IMR-90 (cell line): ENCODE data around the gene CD276. TPM values are rescaled to one million over a fixed set of nuclear protein-coding genes. Genes with fewer than 3 reads are reported as not detected.

Experiments
- ATAC-seq: fragments of 200-7000 bp; cut with Tn5 transposase; 2 replicates; pipeline ENCODE4 v1.9.1; 2020; ENCODE audit warnings: low read depth, mild to moderate bottlenecking, moderate library complexity
- BruUV-seq: library from RNA; stranded (reverse); fragments of 400-500 nt; replicated peaks from 2 replicates; lab custom pipeline; 2021; lab: Mats Ljungman, UMichigan
- CTCF ChIA-PET: fragments of 300-600 bp; formaldehyde crosslinking; extraction: SDS; loops from one replicate; lab custom pipeline; 2021; ENCODE audit warnings: antibody characterized with exemption; lab: Yijun Ruan, JAX
- POLR2A ChIA-PET: fragments of 300-600 bp; sonication (Branson Sonifier 250); formaldehyde crosslinking; loops from one replicate; lab custom pipeline; 2022; ENCODE audit warnings: antibody characterized with exemption; ENCODE audit not compliant: unreplicated experiment; lab: Charles Lee
- DNase-seq: peaks from one replicate; pipeline ENCODE4 v3.0.0; 2013
- H2AFZ ChIP-seq: replicated peaks from 2 replicates; pipeline ENCODE3; 2013; ENCODE audit warnings: low read length, mild to moderate bottlenecking; ENCODE audit not compliant: poor library complexity
- H2AK5ac ChIP-seq: 2 replicates; pipeline ENCODE4 v1.6.1; 2013; ENCODE audit warnings: low read depth, low read length, inconsistent platforms
- H2AK9ac ChIP-seq: replicated peaks from 2 replicates; pipeline ENCODE3; 2013; ENCODE audit warnings: mild to moderate bottlenecking, low read depth, low read length, moderate library complexity; ENCODE audit not compliant: poor library complexity
- H2BK120ac ChIP-seq: 2 replicates; pipeline ENCODE4 v1.6.1; 2013; ENCODE audit warnings: low read depth, low read length, inconsistent platforms
- H2BK15ac ChIP-seq: 3 replicates; pipeline ENCODE4 v1.6.1; 2013; ENCODE audit warnings: low read depth, low read length, inconsistent platforms
- H2BK20ac ChIP-seq: 2 replicates; pipeline ENCODE4 v1.6.1; 2013; ENCODE audit warnings: low read depth, mild to moderate bottlenecking, inconsistent platforms, low read length, moderate library complexity
- H2BK5ac ChIP-seq: 2 replicates; pipeline ENCODE4 v1.6.1; 2013; ENCODE audit warnings: mild to moderate bottlenecking, low read depth, low read length, inconsistent platforms; ENCODE audit not compliant: poor library complexity, severe bottlenecking
- H3K14ac ChIP-seq: replicated peaks from 2 replicates; pipeline ENCODE4 v1.6.1; 2013; ENCODE audit warnings: low read depth, low read length, inconsistent platforms
- H3K18ac ChIP-seq: 2 replicates; pipeline ENCODE4 v1.6.1; 2013; ENCODE audit warnings: low read depth, low read length, control low read depth
- H3K23ac ChIP-seq: 2 replicates; pipeline ENCODE4 v1.6.1; 2013; ENCODE audit warnings: low read depth, low read length, inconsistent platforms
- H3K27ac ChIP-seq: 2 replicates; pipeline ENCODE4 v1.5.1; 2013; ENCODE audit warnings: mild to moderate bottlenecking, control low read depth, low read length; ENCODE audit not compliant: insufficient read depth
- H3K27me3 ChIP-seq: 2 replicates; pipeline ENCODE4 v1.6.1; 2013; ENCODE audit warnings: low read length; ENCODE audit not compliant: control insufficient read depth, insufficient read depth
- H3K36me3 ChIP-seq: 2 replicates; pipeline ENCODE4 v1.6.1; 2013; ENCODE audit warnings: low read length, mixed read lengths; ENCODE audit not compliant: control insufficient read depth, insufficient read depth
- H3K4ac ChIP-seq: 2 replicates; pipeline ENCODE4 v1.6.1; 2013; ENCODE audit warnings: low read depth, low read length, inconsistent platforms
- H3K4me1 ChIP-seq: 2 replicates; pipeline ENCODE4 v1.6.1; 2013; ENCODE audit warnings: low read length, mixed read lengths; ENCODE audit not compliant: control insufficient read depth, insufficient read depth
- H3K4me2 ChIP-seq: 2 replicates; pipeline ENCODE4 v1.6.1; 2013; ENCODE audit warnings: low read depth, mild to moderate bottlenecking, control low read depth, low read length, moderate library complexity
- H3K4me3 ChIP-seq: 2 replicates; pipeline ENCODE4 v1.5.1; 2013; ENCODE audit warnings: low read depth, mild to moderate bottlenecking, control low read depth, low read length, moderate library complexity; ENCODE audit not compliant: insufficient read depth
- H3K56ac ChIP-seq: 2 replicates; pipeline ENCODE4 v1.6.1; 2013; ENCODE audit warnings: low read length, inconsistent platforms; ENCODE audit not compliant: insufficient read depth; ENCODE audit errors: extremely low read depth
- H3K79me1 ChIP-seq, 2 experiments: 2 replicates each; pipeline ENCODE4 v1.6.1; 2013; ENCODE audit warnings: low read length in 2 of 2, inconsistent platforms in 1 of 2, low read depth in 1 of 2
- H3K9ac ChIP-seq: 2 replicates; pipeline ENCODE4 v1.6.1; 2013; ENCODE audit warnings: low read depth, low read length, control low read depth
- H3K9me1 ChIP-seq: 2 replicates; pipeline ENCODE4 v1.6.1; 2013; ENCODE audit warnings: low read length, inconsistent platforms; ENCODE audit not compliant: insufficient read depth
- H3K9me3 ChIP-seq: 2 replicates; pipeline ENCODE4 v1.6.1; 2013; ENCODE audit warnings: low read length; ENCODE audit not compliant: control insufficient read depth, insufficient read depth
- H4K20me1 ChIP-seq: 2 replicates; pipeline ENCODE4 v1.6.1; 2013; ENCODE audit warnings: low read length, inconsistent platforms; ENCODE audit not compliant: insufficient read depth
- H4K5ac ChIP-seq: 2 replicates; pipeline ENCODE4 v1.6.1; 2013; ENCODE audit warnings: mild to moderate bottlenecking, low read depth, low read length, control low read depth
- H4K8ac ChIP-seq, 2 experiments: 2 replicates each; pipeline ENCODE4 v1.6.1; 2013; ENCODE audit warnings: low read depth in 2 of 2, low read length in 2 of 2, control low read depth in 1 of 2, inconsistent platforms in 1 of 2
- H4K91ac ChIP-seq: 2 replicates; pipeline ENCODE4 v1.6.1; 2013; ENCODE audit warnings: low read depth, low read length, inconsistent platforms; ENCODE audit not compliant: insufficient read depth
- FOS ChIP-seq: fragments of 150-350 bp; IDR thresholded peaks from 2 replicates; pipeline ENCODE4 v1.6.1; 2016; ENCODE audit warnings: low read depth, low read length
- RFX5 ChIP-seq: IDR thresholded peaks from 2 replicates; pipeline ENCODE4 v1.8.0; 2012; ENCODE audit warnings: low read depth, mild to moderate bottlenecking, low read length, moderate library complexity
- WGBS, 2 experiments: methylation state at CpG; one replicate each; pipeline versions ENCODE4 v1.1.5 to v1.1.7; 2013; ENCODE audit warnings: missing lambda C conversion rate in 2 of 2; ENCODE audit not compliant: insufficient read length in 1 of 2; ENCODE audit errors: extremely low coverage in 2 of 2; 5-methylcytosine and 5-hydroxymethylcytosine counted together
- dilution Hi-C: fragments of 300-500 bp; cut with HindIII; formaldehyde crosslinking; loops from one replicate; pipeline ENCODE4 v1.14.3; 2018; ENCODE audit warnings: low sequenced_read_pairs; ENCODE audit not compliant: unreplicated experiment
- in situ Hi-C: fragments of 300-500 bp; cut with MboI; formaldehyde crosslinking; loops from 3 replicates; pipeline ENCODE4 v1.14.3; 2019; ENCODE audit warnings: low sequenced_read_pairs, inconsistent platforms, mixed read lengths
- intact Hi-C: fragments of 100-400 bp; cut with micrococcal nuclease; formaldehyde crosslinking; loops from 2 replicates; pipeline ENCODE4 v1.10.0; 2022
- polyA plus RNA-seq, 3 experiments: library from polyadenylated mRNA; depleted of rRNA; stranded (reverse); fragments of >200 nt; gene quantifications; 2 replicates each; pipeline ENCODE4 v1.2.3, GENCODE V29; 2012; ENCODE audit warnings: low replicate concordance in 1 of 3
- total RNA-seq: library from RNA; depleted of rRNA; stranded (reverse); fragments of >200 nt; gene quantifications from 2 replicates; pipeline ENCODE4 v1.2.3, GENCODE V29; 2012

The CD276 gene
- total and polyA plus RNA-seq, 2 of the 4 experiments (the other 2 are of a cell fraction): 30.8 to 149 TPM

DNA sequence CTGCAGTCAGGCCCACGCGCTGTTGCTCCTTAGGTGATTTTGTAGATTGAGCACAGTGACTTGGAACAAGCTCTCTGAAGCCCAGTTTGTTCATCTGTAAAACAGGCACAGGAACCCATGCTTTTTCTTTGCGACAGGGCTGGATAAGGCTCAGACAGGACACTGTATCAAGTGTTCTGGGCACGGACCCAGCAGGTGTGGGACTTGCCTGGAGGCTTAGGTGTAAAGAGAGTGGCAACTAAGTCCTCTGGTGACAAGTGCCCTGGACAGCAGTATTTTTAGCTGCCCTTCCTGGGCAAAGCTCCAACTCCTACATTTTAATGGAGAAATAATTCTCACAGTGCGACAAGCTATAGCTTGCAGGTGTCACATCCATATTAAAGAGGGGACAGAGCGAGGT lies 32.2 kb downstream of the CD276 start:
- dilution Hi-C loops (no loop called here), intact Hi-C loops (no loop called here), in situ Hi-C loops (no loop called here)
- ChIA-PET POLR2A (no interaction called here), CTCF (interaction anchor here (1.3 kb wide), 1 partner anchor 17 kb away, joined by 3 read pairs; no protein-coding TSS in a partner anchor)
- H2BK20ac ChIP-seq: no peak overlapping the region
- H3K56ac ChIP-seq: no peak overlapping the region
- no peak overlapping the region for H3K4me2 ChIP-seq
- H3K4me3 ChIP-seq: no peak overlapping the region
- H3K4me1 ChIP-seq: no peaks in the 10 kb centered on the region
- H3K23ac ChIP-seq: no peak overlapping the region
- no peak overlapping the region for H2BK5ac ChIP-seq
- no peak overlapping the region for H3K4ac ChIP-seq
- H3K9ac ChIP-seq: no peak overlapping the region
- no peak overlapping the region for H3K18ac ChIP-seq
- no peaks in the 10 kb centered on the region for H3K9me3 ChIP-seq
- TF ChIP-seq FOS (no peak), RFX5 (no peak)
- no peak overlapping the region for H2BK120ac ChIP-seq
- no peak overlapping the region for H2AFZ ChIP-seq
- no peak overlapping the region for H4K91ac ChIP-seq
- ATAC-seq: no peak
- H2BK15ac ChIP-seq: no peak overlapping the region
- no peak overlapping the region for H3K14ac ChIP-seq
- WGBS, 2 experiments: 100% methylated on average over 1 of the region's 6 CpGs; no CpG with 5 or more reads in 1 of the 2 experiments
- no peak for DNase-seq
- no peak overlapping the region for H4K8ac ChIP-seq
- H2AK5ac ChIP-seq: no peak overlapping the region
- H3K36me3 ChIP-seq: peaks cover 20% of the 10 kb centered on the region
- H4K5ac ChIP-seq: no peak overlapping the region
- peaks cover 22% of the 10 kb centered on the region for H3K27me3 ChIP-seq
- peaks cover 5% of the 10 kb centered on the region for H4K20me1 ChIP-seq
- no peak overlapping the region for H3K27ac ChIP-seq
- H3K79me1 ChIP-seq: no peaks in the 10 kb centered on the region; a peak in 1 of 4 replicates
- no TSS peak for BruUV-seq
- H3K9me1 ChIP-seq: no peaks in the 10 kb centered on the region
- no peak overlapping the region for H2AK9ac ChIP-seq
